ENCODE data around the gene FBXO34. TPM values are rescaled to one million over a fixed set of nuclear protein-coding genes. Genes with fewer than 3 reads are reported as not detected.
A peak's percentile ranks its signal among the peaks of the same experiment; 100 is the strongest.

The FBXO34 gene
- total and polyA plus RNA-seq, 9 of the 15 experiments (the other 6 are each of a cell fraction or from before 2014, with no cell fraction given) = 6.3 to 24.9 (median 16.2) TPM

GRCh38 chr14:55370883-55371455 is 99.7 kb downstream of the FBXO34 start (continued):
- no peak for TF ChIP-seq MLX (CRISPR knock-in tag; conservative IDR thresholded peaks at IDR 0.05)
- peak; percentile 38; the same call in 1 of the 2 replicates for TF ChIP-seq NFIC (IDR thresholded peaks at IDR 0.05)
- no peak for TF ChIP-seq CSDE1 (IDR thresholded peaks at IDR 0.05)
- no peak for TF ChIP-seq SREBF1 (IDR thresholded peaks at IDR 0.05; ENCODE audit: borderline replicate concordance, low read depth, low read length)
- no peak for TF ChIP-seq ZNF586 (CRISPR knock-in tag; conservative IDR thresholded peaks at IDR 0.05)
- no peak for TF ChIP-seq TOE1 (IDR thresholded peaks at IDR 0.05; ENCODE audit: borderline replicate concordance)
- no peak for TF ChIP-seq TOE1 (CRISPR knock-in tag; IDR thresholded peaks at IDR 0.05; ENCODE audit: borderline replicate concordance, low read depth)
- no peak for TF ChIP-seq CHD2 (IDR thresholded peaks at IDR 0.05; ENCODE audit: low read depth, low read length)
- no peak for TF ChIP-seq RFX5 (IDR thresholded peaks at IDR 0.05; ENCODE audit: low read depth, low read length)
- no peak for TF ChIP-seq ZNF717 (CRISPR knock-in tag; IDR thresholded peaks at IDR 0.05)
- peak; percentile 57; the same call in 1 of the 2 replicates for TF ChIP-seq ELF4 (CRISPR knock-in tag; IDR thresholded peaks at IDR 0.05)
- TF ChIP-seq MYNN (IDR thresholded peaks at IDR 0.05) = peak; percentile 73; the same call in 1 of the 2 replicates
- no peak for TF ChIP-seq MYNN (CRISPR knock-in tag; IDR thresholded peaks at IDR 0.05)
- peak; percentile 70 for TF ChIP-seq DPF2 (IDR thresholded peaks at IDR 0.05)
- TF ChIP-seq HDAC1 (IDR thresholded peaks at IDR 0.05) = 0 out of 4 replicates have a peak, but pooled peaks of 1 of the 2 experiments have one; percentile 40
- no peak for TF ChIP-seq STAG1 (CRISPR knock-in tag; IDR thresholded peaks at IDR 0.05; ENCODE audit: borderline replicate concordance)
- TF ChIP-seq NCOR1 (IDR thresholded peaks at IDR 0.05) = peak; percentile 73
- TF ChIP-seq CBFA2T3 (IDR thresholded peaks at IDR 0.05) = peak; percentile 88
- TF ChIP-seq CCNT2 (IDR thresholded peaks at IDR 0.05; ENCODE audit: borderline replicate concordance, extremely low read depth, insufficient read length, low read depth, low read length) = peak; percentile 50
- TF ChIP-seq MTA2 (IDR thresholded peaks at IDR 0.05; ENCODE audit: low read depth) = peak; percentile 67
- TF ChIP-seq KHSRP (IDR thresholded peaks at IDR 0.05) = no peak
- TF ChIP-seq CBFA2T2 (conservative IDR thresholded peaks at IDR 0.05) = peak; percentile 77
- peak; percentile 76 for TF ChIP-seq TAL1 (IDR thresholded peaks at IDR 0.05)
- peak; percentile 85 for TF ChIP-seq ARID1B (IDR thresholded peaks at IDR 0.05)
- peak; percentile 70 for TF ChIP-seq CXXC5 (CRISPR knock-in tag; IDR thresholded peaks at IDR 0.05)
- TF ChIP-seq MAZ (CRISPR knock-in tag; conservative IDR thresholded peaks at IDR 0.05 in 1 of 2, IDR thresholded peaks at IDR 0.05 in 1 of 2) = 0 out of 4 replicates have a peak, but pooled peaks of 1 of the 2 experiments have one; percentile 12
- TF ChIP-seq ZNF79 (CRISPR knock-in tag; IDR thresholded peaks at IDR 0.05; ENCODE audit: low read depth) = no peak
